GM12865 (cell line): ENCODE measurements around the gene KMT2A.

Experiments
- DNase-seq: peaks from one replicate; pipeline ENCODE4 v3.0.0; 2010; ENCODE audit warnings: low read depth
- H3K4me3 ChIP-seq: 2 replicates; pipeline ENCODE4 v1.5.1; 2011; ENCODE audit warnings: mild to moderate bottlenecking, low read depth, low read length, control low read depth
- CTCF ChIP-seq: IDR thresholded peaks from 2 replicates; pipeline ENCODE4 v1.5.1; 2011; ENCODE audit warnings: low read length, control low read depth, low read depth, inconsistent platforms; ENCODE audit not compliant: insufficient read depth; ENCODE audit errors: missing control alignments

Gene KMT2A

GRCh38 chr11:118570787-118571186 lies 134.5 kb downstream of the KMT2A start:
- TF ChIP-seq CTCF: no peak
- no peak overlapping the region for H3K4me3 ChIP-seq
- no peak for DNase-seq

- DNase-seq: peak; percentile 11
These were observed 135.4 kb downstream of the KMT2A start for GRCh38 chr11:118571701-118572060.

GRCh38 chr11:118572061-118572980 lies 136.0 kb downstream of the KMT2A start, which contains the start of gene ARCN1:
Gene ARCN1, plus strand, starts transcription at chr11:118572409. Its CDS starts 139 bp downstream, at chr11:118572548.
- peak within 1 kb of the TSS; percentile 93 for H3K4me3 ChIP-seq
- DNase-seq: peak; percentile 90
- no peak for TF ChIP-seq CTCF

More at GRCh38 chr11:118571701-118572060, 135.4 kb downstream of the KMT2A start:
- H3K4me3 ChIP-seq: peak overlapping the region; percentile 93

- H3K4me3 ChIP-seq: peak overlapping the region; percentile 93
- peak; percentile 46 for DNase-seq
- no peak for TF ChIP-seq CTCF
These were observed 136.8 kb downstream of the KMT2A start for GRCh38 chr11:118572981-118573550.

GRCh38 chr11:118574636-118575035 lies 138.3 kb downstream of the KMT2A start:
- no peak for TF ChIP-seq CTCF
- no peak for DNase-seq
- H3K4me3 ChIP-seq: no peak overlapping the region
